ENCODE measurements around the gene MAP9.

DNA sequence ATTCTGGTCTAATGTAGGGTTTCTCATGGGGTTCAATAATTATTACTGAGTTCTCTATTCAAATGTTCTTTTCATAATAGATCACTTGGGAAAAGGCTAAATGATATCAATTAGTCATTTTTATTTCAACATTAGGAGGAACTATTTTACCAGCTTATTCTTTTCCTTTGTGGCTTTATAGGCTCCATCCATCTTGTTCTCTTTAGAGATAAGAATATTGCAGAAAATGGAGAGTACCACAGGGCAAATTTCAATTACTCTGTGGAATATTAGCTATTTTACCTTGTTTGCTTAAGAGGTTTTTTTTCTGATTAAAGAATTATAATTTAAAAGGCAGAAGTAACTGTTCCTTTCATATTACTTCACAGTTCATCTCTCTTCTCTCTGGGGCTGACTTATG, 55.8 kb downstream of the MAP9 start:
- TF ChIP-seq ELK1 (IDR thresholded peaks at IDR 0.05; ENCODE audit: borderline replicate concordance, low read depth, low read length) (no peak), CEBPB (IDR thresholded peaks at IDR 0.05; ENCODE audit: low read depth, low read length) (no peak), RFX5 (IDR thresholded peaks at IDR 0.05; ENCODE audit: low read depth, low read length) (no peak), MAZ (IDR thresholded peaks at IDR 0.05; ENCODE audit: borderline replicate concordance, low read depth, low read length) (no peak), POLR2A (IDR thresholded peaks at IDR 0.05; ENCODE audit: low read depth, low read length) (no peak), MXI1 (IDR thresholded peaks at IDR 0.05; ENCODE audit: borderline replicate concordance, low read depth, low read length) (no peak), RAD21 (IDR thresholded peaks at IDR 0.05; ENCODE audit: low read length) (no peak), NFE2L2 (IDR thresholded peaks at IDR 0.05; ENCODE audit: low read depth, low read length) (no peak), CHD1 (IDR thresholded peaks at IDR 0.05; ENCODE audit: low read depth, low read length) (no peak), MAFK (IDR thresholded peaks at IDR 0.05; ENCODE audit: low read depth, low read length) (no peak)
- TF ChIP-seq, protein P1, sequence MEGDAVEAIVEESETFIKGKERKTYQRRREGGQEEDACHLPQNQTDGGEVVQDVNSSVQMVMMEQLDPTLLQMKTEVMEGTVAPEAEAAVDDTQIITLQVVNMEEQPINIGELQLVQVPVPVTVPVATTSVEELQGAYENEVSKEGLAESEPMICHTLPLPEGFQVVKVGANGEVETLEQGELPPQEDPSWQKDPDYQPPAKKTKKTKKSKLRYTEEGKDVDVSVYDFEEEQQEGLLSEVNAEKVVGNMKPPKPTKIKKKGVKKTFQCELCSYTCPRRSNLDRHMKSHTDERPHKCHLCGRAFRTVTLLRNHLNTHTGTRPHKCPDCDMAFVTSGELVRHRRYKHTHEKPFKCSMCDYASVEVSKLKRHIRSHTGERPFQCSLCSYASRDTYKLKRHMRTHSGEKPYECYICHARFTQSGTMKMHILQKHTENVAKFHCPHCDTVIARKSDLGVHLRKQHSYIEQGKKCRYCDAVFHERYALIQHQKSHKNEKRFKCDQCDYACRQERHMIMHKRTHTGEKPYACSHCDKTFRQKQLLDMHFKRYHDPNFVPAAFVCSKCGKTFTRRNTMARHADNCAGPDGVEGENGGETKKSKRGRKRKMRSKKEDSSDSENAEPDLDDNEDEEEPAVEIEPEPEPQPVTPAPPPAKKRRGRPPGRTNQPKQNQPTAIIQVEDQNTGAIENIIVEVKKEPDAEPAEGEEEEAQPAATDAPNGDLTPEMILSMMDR (conservative IDR thresholded peaks at IDR 0.05; ENCODE audit: low read depth, low read length) = no peak
